DND-41 (cell line): ENCODE measurements around the gene TMEM109.

Source experiments
- ATAC-seq: fragments of 200-7000 bp; cut with Tn5 transposase; 3 replicates; pipeline ENCODE4 v1.9.1; 2021; ENCODE audit warnings: low read depth; ENCODE audit not compliant: insufficient read depth
- DNase-seq: peaks from one replicate; pipeline ENCODE4 v3.0.0-alpha.2; 2020
- H2AFZ ChIP-seq: 2 replicates; pipeline ENCODE4 v1.6.0; 2012; ENCODE audit warnings: low read depth, low read length
- H3K27ac ChIP-seq: 2 replicates; pipeline ENCODE4 v1.5.1; 2012; ENCODE audit warnings: low read length, inconsistent platforms
- H3K27me3 ChIP-seq: fragments of 200-600 bp; sonication (generic); 2 replicates; pipeline ENCODE4 v1.6.0; 2012; ENCODE audit warnings: low read length, mild to moderate bottlenecking, inconsistent platforms; ENCODE audit not compliant: insufficient read depth, poor library complexity
- H3K36me3 ChIP-seq: 2 replicates; pipeline ENCODE4 v1.5.1; 2012; ENCODE audit warnings: low read length, inconsistent platforms; ENCODE audit not compliant: insufficient read depth
- H3K4me1 ChIP-seq: 2 replicates; pipeline ENCODE4 v1.5.1; 2012; ENCODE audit warnings: mild to moderate bottlenecking, low read length; ENCODE audit not compliant: insufficient read depth
- H3K4me2 ChIP-seq: 2 replicates; pipeline ENCODE4 v1.6.0; 2012; ENCODE audit warnings: mild to moderate bottlenecking, moderate library complexity, low read length, inconsistent platforms; ENCODE audit not compliant: insufficient read depth
- H3K4me3 ChIP-seq, 2 experiments: fragments of 200-600 bp in 1 of 2; shearing (Covaris generic) in 1 of 2; 2 replicates each; pipeline ENCODE4 v1.5.1; 2012 to 2016; ENCODE audit warnings: inconsistent platforms in 2 of 2, low read length in 2 of 2, mild to moderate bottlenecking in 2 of 2, low read depth in 1 of 2, moderate library complexity in 1 of 2
- H3K79me2 ChIP-seq: 2 replicates; pipeline ENCODE4 v1.6.0; 2012; ENCODE audit warnings: low read length, inconsistent platforms; ENCODE audit not compliant: insufficient read depth
- H3K9ac ChIP-seq: 2 replicates; pipeline ENCODE4 v1.6.0; 2012; ENCODE audit warnings: low read depth, mild to moderate bottlenecking, inconsistent platforms, low read length, moderate library complexity
- H3K9me3 ChIP-seq: 2 replicates; pipeline ENCODE4 v1.5.1; 2012; ENCODE audit warnings: low read length, moderate library complexity, mild to moderate bottlenecking, inconsistent platforms; ENCODE audit not compliant: insufficient read depth, severe bottlenecking
- H4K20me1 ChIP-seq: 2 replicates; pipeline ENCODE4 v1.6.0; 2012; ENCODE audit warnings: low read length; ENCODE audit not compliant: insufficient read depth
- CTCF ChIP-seq: IDR thresholded peaks from 2 replicates; pipeline ENCODE4 v1.5.1; 2012; ENCODE audit warnings: borderline replicate concordance, low read length, moderate library complexity, mild to moderate bottlenecking; ENCODE audit not compliant: poor library complexity, severe bottlenecking; ENCODE audit errors: extremely low read depth
- EZH2 ChIP-seq: IDR thresholded peaks from 3 replicates; pipeline ENCODE4 v1.6.1; 2012; ENCODE audit warnings: borderline replicate concordance, low read depth, mild to moderate bottlenecking, moderate library complexity, low read length, inconsistent platforms; ENCODE audit not compliant: severe bottlenecking

TMEM109 gene

GRCh38 chr11:60919956-60920355 lies 6.0 kb downstream of the TMEM109 start:
- Histone ChIP-seq H2AFZ (no peak overlapping the region), H3K9me3 (no peaks in the 10 kb centered on the region), H3K9ac (no peak overlapping the region), H3K4me3 (no peak overlapping the region), H3K4me1 (peaks cover 22% of the 10 kb centered on the region), H3K4me2 (no peak overlapping the region), H4K20me1 (peaks cover 81% of the 10 kb centered on the region), H3K36me3 (peaks cover 64% of the 10 kb centered on the region), H3K27me3 (no peaks in the 10 kb centered on the region), H3K79me2 (peaks cover 46% of the 10 kb centered on the region), H3K27ac (no peak overlapping the region)
- TF ChIP-seq EZH2, result no peak
- no peak for TF ChIP-seq CTCF
- DNase-seq (no peak), ATAC-seq (no peak)

- peaks cover 10% of the 10 kb centered on the region for H3K4me1 ChIP-seq
- peaks cover 75% of the 10 kb centered on the region for H4K20me1 ChIP-seq
Measured at GRCh38 chr11:60921259-60921658, 7.3 kb downstream of the TMEM109 start.

GRCh38 chr11:60921777-60922335 lies 7.9 kb downstream of the TMEM109 start:
- H3K27me3 ChIP-seq, result no peaks in the 10 kb centered on the region
- H3K9me3 ChIP-seq, result no peaks in the 10 kb centered on the region
- DNase-seq (no peak), ATAC-seq (no peak)
- peaks cover 55% of the 10 kb centered on the region for H3K36me3 ChIP-seq
- peaks cover 27% of the 10 kb centered on the region for H3K79me2 ChIP-seq
- H3K4me1 ChIP-seq, result peaks cover 4% of the 10 kb centered on the region; the same call in 1 of the 2 replicates
- H3K4me2 ChIP-seq, result no peak overlapping the region
- H4K20me1 ChIP-seq, result peaks cover 69% of the 10 kb centered on the region
- H3K9ac ChIP-seq, result no peak overlapping the region
- TF ChIP-seq CTCF (no peak), EZH2 (no peak)
- H3K4me3 ChIP-seq, result no peak overlapping the region
- H3K27ac ChIP-seq, result no peak overlapping the region
- no peak overlapping the region for H2AFZ ChIP-seq

More at GRCh38 chr11:60921259-60921658, 7.3 kb downstream of the TMEM109 start:
- Histone ChIP-seq H3K36me3 (peaks cover 59% of the 10 kb centered on the region), H2AFZ (no peak overlapping the region), H3K27ac (no peak overlapping the region), H3K79me2 (peaks cover 33% of the 10 kb centered on the region), H3K9me3 (no peaks in the 10 kb centered on the region), H3K9ac (no peak overlapping the region), H3K27me3 (no peaks in the 10 kb centered on the region), H3K4me3 (no peak overlapping the region), H3K4me2 (no peak overlapping the region)
- ATAC-seq (no peak), DNase-seq (no peak)
- no peak for TF ChIP-seq EZH2
- TF ChIP-seq CTCF, result no peak
